HG02884 (cell line): ENCODE measurements around the gene ATG2A.

Experiments
- ATAC-seq: cut with Tn5 transposase; IDR thresholded peaks from one replicate; pipeline ENCODE4 v1.9.1; 2021; ENCODE audit warnings: mild to moderate bottlenecking, moderate library complexity; ENCODE audit not compliant: unreplicated experiment

The ATG2A gene

DNA sequence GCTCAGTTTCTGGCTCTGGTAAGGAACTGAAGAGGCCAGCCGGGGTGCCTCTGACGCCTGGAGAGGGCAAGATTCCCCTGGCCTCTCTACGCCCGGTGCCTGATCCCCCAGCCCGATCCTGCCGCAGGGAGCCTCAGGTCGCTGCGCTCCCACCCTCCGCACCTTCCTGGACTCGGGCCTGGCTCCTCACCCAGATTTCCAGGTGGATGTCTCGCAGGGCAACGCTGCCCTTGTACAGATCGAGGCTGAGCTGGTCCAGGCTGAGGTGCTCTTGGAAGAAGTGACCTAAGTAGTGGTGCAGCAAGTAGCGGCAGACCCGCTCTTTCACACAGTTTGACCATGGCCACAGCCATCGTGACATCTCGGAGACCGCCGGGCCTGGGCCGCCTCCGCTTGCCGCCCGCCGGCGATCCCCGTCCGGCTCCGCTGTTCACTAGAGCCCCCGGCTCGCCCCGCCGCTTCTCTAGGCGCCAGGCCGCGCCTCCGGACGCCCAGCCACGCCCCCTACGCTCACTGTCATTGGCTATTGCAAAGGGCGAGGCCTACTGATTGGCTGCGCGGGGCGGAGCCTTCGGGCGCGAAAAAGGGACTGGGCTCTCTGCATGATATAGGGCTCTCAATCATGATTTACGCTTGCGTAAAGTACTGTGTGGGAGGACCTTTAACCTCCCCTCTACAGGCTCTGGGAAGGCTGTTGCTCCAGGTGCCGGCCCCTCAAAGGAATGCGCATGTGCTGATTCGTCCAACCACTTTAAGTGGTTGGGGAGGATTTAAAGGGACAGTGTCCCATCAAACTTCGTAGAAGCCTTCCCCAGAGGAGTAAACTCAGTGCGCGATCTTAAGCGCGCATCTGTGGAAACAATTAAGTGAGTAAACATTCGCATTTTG lies at the start of gene ATG2A:
TSS of gene ATG2A (minus strand) at position 435 of the 888 bp plus-strand sequence. CDS start at position 361, 74 bp downstream.
- peak; percentile 95 for ATAC-seq

- no peak for ATAC-seq
These were observed 46.1 kb upstream of the ATG2A start for GRCh38 chr11:64963072-64963631.

DNA sequence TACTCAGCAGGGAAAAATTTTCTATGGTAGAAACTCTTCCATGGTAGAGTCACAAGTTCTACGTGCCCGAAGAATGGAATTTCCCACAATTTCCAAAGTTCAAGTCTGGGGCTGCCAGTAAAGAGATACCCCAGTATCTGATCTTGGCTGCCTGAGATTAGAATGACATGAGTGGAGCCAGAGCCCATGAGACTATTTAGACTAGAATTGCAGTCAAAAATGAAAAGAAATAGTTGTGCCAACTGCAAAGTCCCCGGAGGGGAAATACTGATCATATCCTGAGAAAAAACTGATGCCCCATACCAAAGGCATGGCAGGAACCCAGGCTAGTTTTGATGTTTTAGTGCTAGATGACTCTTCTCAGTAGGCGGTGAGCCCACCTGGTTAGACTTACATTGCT lies 43.7 kb upstream of the ATG2A start:
- ATAC-seq: no peak

- ATAC-seq: no peak
These were observed 42.5 kb upstream of the ATG2A start for GRCh38 chr11:64959498-64959897.

- ATAC-seq: no peak
These were observed 37.2 kb upstream of the ATG2A start for GRCh38 chr11:64954201-64954600.

- ATAC-seq: no peak
These were observed 34.5 kb upstream of the ATG2A start for GRCh38 chr11:64951529-64951928.

GRCh38 chr11:64947208-64947814 lies 30.3 kb upstream of the ATG2A start:
- ATAC-seq: no peak

GRCh38 chr11:64936539-64936938 lies 19.5 kb upstream of the ATG2A start:
- ATAC-seq: no peak

- no peak for ATAC-seq
These were observed 18.5 kb upstream of the ATG2A start, which contains the start of gene GPHA2 for GRCh38 chr11:64935359-64936081. TSS of gene GPHA2 (minus strand) at chr11:64935893. CDS start at chr11:64935460, 433 bp downstream.

DNA sequence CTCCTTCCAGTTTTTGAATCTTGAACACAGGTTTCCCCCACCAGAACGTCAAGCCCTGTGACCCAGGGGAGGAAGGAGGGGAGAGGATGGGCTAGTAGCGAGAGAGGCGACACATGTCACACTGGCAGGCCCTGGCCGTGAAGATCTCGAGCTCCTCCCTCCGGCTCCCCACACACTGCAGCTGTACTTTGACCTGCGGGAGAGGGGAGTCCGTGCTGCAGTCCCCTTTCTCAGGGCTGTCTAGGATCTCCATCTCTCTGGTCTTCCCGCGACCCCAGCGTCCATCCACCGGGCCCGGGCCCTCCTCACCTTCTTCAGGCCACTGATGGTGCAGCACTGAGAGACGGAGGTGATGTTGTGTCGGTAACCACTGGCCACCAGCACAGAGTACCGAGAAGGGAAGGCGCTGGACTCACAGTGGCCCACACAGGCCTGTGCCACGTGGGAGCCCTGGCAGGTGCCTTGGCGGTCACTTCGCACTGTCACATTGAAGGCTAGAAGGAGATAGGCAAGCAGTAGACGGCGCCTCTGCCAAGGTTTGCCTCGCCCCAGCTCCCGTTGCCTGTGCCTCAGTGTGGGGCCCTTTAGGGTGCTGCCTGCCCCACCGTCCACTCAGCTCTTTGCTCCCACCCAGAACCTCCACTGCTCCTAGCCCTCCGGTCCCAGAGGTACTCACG lies 17.8 kb upstream of the ATG2A start:
- ATAC-seq: no peak

GRCh38 chr11:64933935-64934681 lies 17.1 kb upstream of the ATG2A start:
- ATAC-seq: no peak

DNA sequence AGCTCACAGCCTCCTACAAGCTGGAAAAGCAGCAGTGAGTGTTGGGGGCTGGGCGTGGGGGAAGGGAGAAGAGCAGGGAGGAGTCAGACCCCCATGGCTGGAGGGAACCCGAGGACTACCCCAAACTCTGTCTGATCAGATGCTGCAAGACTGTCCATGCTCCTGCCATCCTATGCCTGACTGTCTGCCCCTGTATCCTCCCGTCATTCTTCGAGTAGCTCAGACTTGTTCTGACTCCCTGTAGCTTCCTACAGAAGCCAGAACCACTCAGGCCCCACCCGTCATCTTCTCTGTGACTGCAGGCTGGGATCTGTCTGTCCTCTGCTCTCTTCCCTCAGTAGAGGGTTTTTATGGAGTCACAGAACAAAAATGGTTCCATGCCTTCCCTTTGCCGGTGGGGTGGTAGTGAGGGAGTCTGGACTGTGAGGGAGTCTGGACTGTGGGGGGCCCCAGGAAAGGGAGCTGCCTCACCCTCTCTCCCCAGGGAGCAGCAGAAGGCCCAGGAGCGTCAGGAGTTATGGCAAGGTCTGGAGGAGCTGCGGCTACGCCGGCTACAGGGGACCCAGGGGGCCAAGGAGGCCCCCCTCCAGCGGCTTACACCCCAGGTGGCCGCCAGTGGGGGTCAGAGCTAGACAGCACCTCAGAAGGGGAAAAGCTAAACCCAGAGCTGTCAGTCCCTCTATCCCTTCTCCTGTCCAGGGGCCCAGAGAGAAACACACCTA lies 16.4 kb upstream of the ATG2A start:
- ATAC-seq: no peak

DNA sequence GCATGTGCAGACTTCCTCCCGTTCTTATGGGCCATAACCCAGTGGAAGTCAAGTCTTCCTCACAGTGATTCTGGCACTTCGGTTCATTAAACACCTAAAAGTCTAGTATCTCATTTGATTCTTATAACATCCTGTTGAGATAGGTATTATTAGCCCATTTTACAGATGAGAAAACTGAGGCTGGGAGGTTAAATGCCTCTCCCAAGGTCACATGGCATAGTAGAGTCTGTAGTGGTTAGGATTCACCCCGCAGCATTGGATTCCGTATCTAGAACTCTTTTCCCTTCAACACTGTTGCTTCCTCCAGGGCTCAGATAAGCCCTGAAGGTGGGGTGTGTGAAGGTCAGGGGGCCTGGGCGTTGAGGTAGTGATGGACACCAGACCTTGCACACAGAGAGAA lies 15.3 kb upstream of the ATG2A start:
- ATAC-seq: no peak

- ATAC-seq: no peak
These were observed 14.3 kb upstream of the ATG2A start for GRCh38 chr11:64931290-64931689.

DNA sequence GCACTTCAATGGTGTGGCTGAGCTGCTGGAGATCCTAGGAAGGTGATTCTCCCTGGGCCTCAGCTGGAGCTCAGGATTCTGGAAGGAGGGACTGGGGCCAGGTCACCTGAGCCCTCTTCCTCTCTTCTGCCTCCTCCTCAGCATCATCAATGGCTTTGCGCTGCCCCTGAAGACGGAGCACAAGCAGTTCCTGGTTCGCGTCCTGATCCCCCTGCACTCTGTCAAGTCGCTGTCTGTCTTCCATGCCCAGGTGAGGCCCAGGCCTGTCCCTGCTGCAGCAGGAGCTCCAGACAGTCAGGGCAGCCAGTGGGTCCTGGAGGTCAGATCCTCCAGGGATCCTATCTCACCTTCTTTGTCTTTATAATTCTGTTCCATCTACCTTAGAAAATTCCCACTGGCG lies 13.3 kb upstream of the ATG2A start:
- no peak for ATAC-seq

DNA sequence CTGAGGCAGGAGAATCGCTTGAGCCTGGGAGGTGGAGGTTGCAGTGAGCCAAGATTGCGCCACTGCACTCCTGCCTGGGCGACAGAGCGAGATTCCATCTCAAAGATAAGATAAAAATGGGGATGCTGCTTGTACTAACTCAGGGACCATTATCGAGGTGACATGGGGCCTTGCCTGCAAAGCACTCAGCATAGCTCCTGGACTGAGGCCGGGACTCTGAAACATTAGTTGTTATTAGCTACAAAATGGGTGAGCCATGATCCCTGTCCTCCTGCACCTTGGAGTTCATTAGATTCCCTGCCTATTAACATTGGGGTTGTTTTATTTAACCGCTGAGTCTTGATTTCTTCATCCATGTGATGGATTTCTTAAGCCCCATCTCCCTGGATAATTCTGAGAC lies 12.6 kb upstream of the ATG2A start:
- no peak for ATAC-seq

- no peak for ATAC-seq
These were observed 11.9 kb upstream of the ATG2A start for GRCh38 chr11:64928957-64929356.

GRCh38 chr11:64926689-64927088 lies 9.7 kb upstream of the ATG2A start:
- no peak for ATAC-seq
